ENCODE data around the gene TIE1. TPM values are rescaled to one million over a fixed set of nuclear protein-coding genes. Genes with fewer than 3 reads are reported as not detected.

Gene TIE1
- total RNA-seq, 1 donor from 2014 or later: 0.98 TPM

DNA sequence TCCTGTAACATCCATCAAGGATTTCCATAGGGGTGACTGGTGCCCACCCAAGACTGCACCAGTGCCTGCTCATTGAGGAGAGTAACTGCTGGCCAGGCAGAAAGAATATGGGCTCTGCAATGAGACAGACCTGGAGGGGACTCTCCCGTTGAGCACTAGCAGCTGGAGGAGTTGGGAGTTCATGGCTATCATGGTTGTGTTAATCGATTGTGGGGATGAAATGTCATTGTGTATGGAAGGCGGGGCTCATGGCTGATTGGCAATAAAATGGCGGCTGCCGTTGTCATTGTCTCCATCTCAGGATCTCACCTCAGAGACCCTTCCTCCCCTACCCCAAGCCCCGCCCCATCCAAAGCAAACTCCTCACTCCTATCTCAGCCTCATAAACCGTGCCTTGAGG, 27.1 kb upstream of the TIE1 start:
- DNase-seq (ENCODE audit: low read depth): no peak
- peaks cover 9% of the 10 kb centered on the region for H3K9me3 Mint-ChIP-seq (ENCODE audit: unreplicated experiment)
- peaks cover 15% of the 10 kb centered on the region for H3K27me3 Mint-ChIP-seq (ENCODE audit: low read depth, unreplicated experiment)
- H3K27ac ChIP-seq (ENCODE audit: low read depth, low read length): no peak overlapping the region
- no peak for FAIRE-seq
- no peak overlapping the region for H3K4me3 Mint-ChIP-seq (ENCODE audit: unreplicated experiment)
- H2AFZ ChIP-seq (ENCODE audit: low read depth, low read length): no peak overlapping the region
- H3K9me3 ChIP-seq (ENCODE audit: insufficient read depth, low read depth, low read length): no peaks in the 10 kb centered on the region
- peaks cover 7% of the 10 kb centered on the region for H3K4me1 ChIP-seq (ENCODE audit: insufficient read depth, low read length)
- H4K20me1 ChIP-seq (ENCODE audit: insufficient read depth, low read length): no peaks in the 10 kb centered on the region
- no peaks in the 10 kb centered on the region for H3K79me2 ChIP-seq (ENCODE audit: insufficient read depth, low read length)
- H3K4me1 Mint-ChIP-seq (ENCODE audit: low read depth, unreplicated experiment): peaks cover 4% of the 10 kb centered on the region
- no peak overlapping the region for H3K9ac ChIP-seq (ENCODE audit: low read length)
- H3K36me3 Mint-ChIP-seq (ENCODE audit: low read depth, unreplicated experiment): no peaks in the 10 kb centered on the region
- H3K4me2 ChIP-seq (ENCODE audit: low read length): no peak overlapping the region
- H3K27me3 ChIP-seq (ENCODE audit: insufficient read depth, low read length): peaks cover 5% of the 10 kb centered on the region
- TF ChIP-seq EZH2 (IDR thresholded peaks at IDR 0.05; ENCODE audit: insufficient read depth, low read length): no peak
- TF ChIP-seq, protein P1, sequence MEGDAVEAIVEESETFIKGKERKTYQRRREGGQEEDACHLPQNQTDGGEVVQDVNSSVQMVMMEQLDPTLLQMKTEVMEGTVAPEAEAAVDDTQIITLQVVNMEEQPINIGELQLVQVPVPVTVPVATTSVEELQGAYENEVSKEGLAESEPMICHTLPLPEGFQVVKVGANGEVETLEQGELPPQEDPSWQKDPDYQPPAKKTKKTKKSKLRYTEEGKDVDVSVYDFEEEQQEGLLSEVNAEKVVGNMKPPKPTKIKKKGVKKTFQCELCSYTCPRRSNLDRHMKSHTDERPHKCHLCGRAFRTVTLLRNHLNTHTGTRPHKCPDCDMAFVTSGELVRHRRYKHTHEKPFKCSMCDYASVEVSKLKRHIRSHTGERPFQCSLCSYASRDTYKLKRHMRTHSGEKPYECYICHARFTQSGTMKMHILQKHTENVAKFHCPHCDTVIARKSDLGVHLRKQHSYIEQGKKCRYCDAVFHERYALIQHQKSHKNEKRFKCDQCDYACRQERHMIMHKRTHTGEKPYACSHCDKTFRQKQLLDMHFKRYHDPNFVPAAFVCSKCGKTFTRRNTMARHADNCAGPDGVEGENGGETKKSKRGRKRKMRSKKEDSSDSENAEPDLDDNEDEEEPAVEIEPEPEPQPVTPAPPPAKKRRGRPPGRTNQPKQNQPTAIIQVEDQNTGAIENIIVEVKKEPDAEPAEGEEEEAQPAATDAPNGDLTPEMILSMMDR (IDR thresholded peaks at IDR 0.05; ENCODE audit: insufficient read depth, low read depth, low read length): no peak
- H3K36me3 ChIP-seq (ENCODE audit: insufficient read depth, low read length): no peaks in the 10 kb centered on the region
- H3K27ac Mint-ChIP-seq (ENCODE audit: unreplicated experiment): no peak overlapping the region
- no peak overlapping the region for H3K4me3 ChIP-seq (ENCODE audit: insufficient read depth, low read depth, low read length)

DNA sequence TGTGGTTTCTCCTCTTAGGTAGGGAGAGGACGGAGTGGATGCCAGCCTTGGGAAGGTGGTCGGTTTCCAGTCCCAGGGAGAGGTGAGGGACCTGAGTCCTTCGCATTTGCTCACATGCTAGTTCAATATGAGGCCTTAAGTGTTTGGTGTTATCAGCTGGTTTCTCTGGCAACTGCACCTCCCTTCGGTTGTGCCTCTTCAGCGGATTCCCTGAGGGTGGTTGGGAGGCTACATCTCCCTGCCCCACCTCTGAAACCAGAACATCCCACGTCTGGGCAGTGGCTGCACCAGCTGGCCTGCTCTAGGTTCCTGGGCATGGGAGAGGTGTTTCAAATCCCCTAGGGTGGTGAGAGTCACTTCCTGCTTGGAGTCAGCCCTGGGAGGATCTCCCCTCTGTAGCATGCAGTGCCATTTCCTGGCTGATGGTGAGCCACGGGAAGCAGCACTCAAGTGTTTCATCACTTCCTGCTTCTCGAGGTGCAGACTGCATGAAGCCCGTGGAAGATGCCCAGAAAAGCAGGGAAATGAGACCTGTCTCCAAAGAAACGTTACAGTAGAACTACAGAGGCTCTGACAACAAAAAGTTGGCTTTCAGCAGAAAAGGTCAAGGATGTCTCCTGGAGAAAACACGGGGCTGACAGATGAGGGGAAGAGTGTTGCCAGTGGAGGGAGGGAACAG, 26.5 kb upstream of the TIE1 start:
- H2AFZ ChIP-seq (ENCODE audit: low read depth, low read length): peak overlapping the region; percentile 62
- H3K36me3 ChIP-seq (ENCODE audit: insufficient read depth, low read length): no peaks in the 10 kb centered on the region
- DNase-seq (ENCODE audit: low read depth): peak; percentile 15
- peak overlapping the region; percentile 79 for H3K27ac Mint-ChIP-seq (ENCODE audit: unreplicated experiment)
- H3K27ac ChIP-seq (ENCODE audit: low read depth, low read length): no peak overlapping the region
- H3K79me2 ChIP-seq (ENCODE audit: insufficient read depth, low read length): no peaks in the 10 kb centered on the region
- TF ChIP-seq, protein P1 (IDR thresholded peaks at IDR 0.05; ENCODE audit: insufficient read depth, low read depth, low read length): no peak
- TF ChIP-seq EZH2 (IDR thresholded peaks at IDR 0.05; ENCODE audit: insufficient read depth, low read length): no peak
- H3K4me2 ChIP-seq (ENCODE audit: low read length): no peak overlapping the region
- H3K4me3 Mint-ChIP-seq (ENCODE audit: unreplicated experiment): no peak overlapping the region
- H3K27me3 ChIP-seq (ENCODE audit: insufficient read depth, low read length): peaks cover 5% of the 10 kb centered on the region
- peaks cover 9% of the 10 kb centered on the region for H3K9me3 Mint-ChIP-seq (ENCODE audit: unreplicated experiment)
- H4K20me1 ChIP-seq (ENCODE audit: insufficient read depth, low read length): no peaks in the 10 kb centered on the region
- no peak overlapping the region for H3K9ac ChIP-seq (ENCODE audit: low read length)
- H3K4me1 ChIP-seq (ENCODE audit: insufficient read depth, low read length): peaks cover 7% of the 10 kb centered on the region
- H3K4me1 Mint-ChIP-seq (ENCODE audit: low read depth, unreplicated experiment): peaks cover 4% of the 10 kb centered on the region
- no peaks in the 10 kb centered on the region for H3K9me3 ChIP-seq (ENCODE audit: insufficient read depth, low read depth, low read length)
- peaks cover 15% of the 10 kb centered on the region for H3K27me3 Mint-ChIP-seq (ENCODE audit: low read depth, unreplicated experiment)
- no peaks in the 10 kb centered on the region for H3K36me3 Mint-ChIP-seq (ENCODE audit: low read depth, unreplicated experiment)
- H3K4me3 ChIP-seq (ENCODE audit: insufficient read depth, low read depth, low read length): no peak overlapping the region
- FAIRE-seq: no peak

DNA sequence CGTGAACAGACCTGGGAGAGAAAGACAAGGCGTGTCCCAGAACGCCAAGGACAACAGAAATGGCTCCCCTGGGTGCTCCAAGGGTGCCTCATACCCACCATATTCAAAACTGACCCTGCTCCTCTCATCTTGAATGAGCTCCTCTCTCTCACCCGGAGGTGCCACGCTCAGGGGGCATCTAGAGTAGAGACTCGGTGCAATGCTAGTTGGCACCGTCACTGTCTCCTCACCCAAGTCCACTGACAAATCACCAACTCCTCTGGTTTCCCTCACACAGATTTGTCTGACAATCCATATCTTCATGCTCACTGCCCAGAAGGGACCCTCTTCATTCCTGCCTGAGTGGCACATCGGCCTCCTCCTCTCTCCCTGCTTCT, 26.0 kb upstream of the TIE1 start:
- no peak for DNase-seq (ENCODE audit: low read depth)
- Mint-ChIP-seq H3K36me3 (ENCODE audit: low read depth, unreplicated experiment) (peaks cover under 1% of the 10 kb centered on the region), H3K4me3 (ENCODE audit: unreplicated experiment) (no peak overlapping the region), H3K9me3 (ENCODE audit: unreplicated experiment) (peaks cover 9% of the 10 kb centered on the region), H3K4me1 (ENCODE audit: low read depth, unreplicated experiment) (peaks cover 4% of the 10 kb centered on the region), H3K27ac (ENCODE audit: unreplicated experiment) (peak overlapping the region; percentile 79), H3K27me3 (ENCODE audit: low read depth, unreplicated experiment) (peaks cover 16% of the 10 kb centered on the region)
- no peaks in the 10 kb centered on the region for H3K36me3 ChIP-seq (ENCODE audit: insufficient read depth, low read length)
- peaks cover 5% of the 10 kb centered on the region for H3K27me3 ChIP-seq (ENCODE audit: insufficient read depth, low read length)
- no peak overlapping the region for H3K27ac ChIP-seq (ENCODE audit: low read depth, low read length)
- H3K4me2 ChIP-seq (ENCODE audit: low read length): no peak overlapping the region
- peak overlapping the region; percentile 62 for H2AFZ ChIP-seq (ENCODE audit: low read depth, low read length)
- no peak overlapping the region for H3K9ac ChIP-seq (ENCODE audit: low read length)
- no peak for FAIRE-seq
- no peak for TF ChIP-seq EZH2 (IDR thresholded peaks at IDR 0.05; ENCODE audit: insufficient read depth, low read length)
- TF ChIP-seq, protein P1 (IDR thresholded peaks at IDR 0.05; ENCODE audit: insufficient read depth, low read depth, low read length): no peak
- H3K4me1 ChIP-seq (ENCODE audit: insufficient read depth, low read length): peaks cover 7% of the 10 kb centered on the region
- no peaks in the 10 kb centered on the region for H4K20me1 ChIP-seq (ENCODE audit: insufficient read depth, low read length)
- no peaks in the 10 kb centered on the region for H3K9me3 ChIP-seq (ENCODE audit: insufficient read depth, low read depth, low read length)
- H3K4me3 ChIP-seq (ENCODE audit: insufficient read depth, low read depth, low read length): no peak overlapping the region
- no peaks in the 10 kb centered on the region for H3K79me2 ChIP-seq (ENCODE audit: insufficient read depth, low read length)

Data from astrocyte (in vitro differentiated cells and primary cell).